Measurements from ENCODE around the gene AUNIP. TPM values are rescaled to one million over a fixed set of nuclear protein-coding genes. Genes with fewer than 3 reads are reported as not detected.

Gene AUNIP
- total and polyA plus RNA-seq, 2 experiments from 2014 or later = 20.9 to 21.9 TPM

DNA sequence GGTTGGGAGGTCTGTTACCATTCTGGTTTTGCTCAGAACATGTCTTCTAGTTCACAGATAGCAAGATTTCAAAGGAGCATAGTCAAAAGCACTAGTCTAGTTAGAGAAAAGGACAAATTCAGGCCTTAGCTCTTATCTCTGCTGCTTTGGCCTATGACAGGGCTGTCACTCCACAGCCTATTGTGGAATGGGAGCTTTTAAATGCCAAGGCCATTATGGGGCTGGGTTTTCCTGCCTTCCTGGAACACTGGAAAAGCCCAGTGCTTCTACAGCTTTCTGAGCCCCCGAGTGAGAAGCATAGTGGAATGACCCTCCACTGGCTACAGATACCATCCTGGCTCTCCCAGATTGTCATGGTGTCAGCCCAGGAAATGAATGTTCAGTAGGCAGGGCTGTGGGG, 30.2 kb downstream of the AUNIP start:
- Histone ChIP-seq H4K20me1 (replicated peaks; ENCODE audit: insufficient read depth) (peaks cover 17% of the 10 kb centered on the region), H2AFZ (no peak overlapping the region), H3F3A (replicated peaks; ENCODE audit: low read depth) (peaks cover 4% of the 10 kb centered on the region; the same call in 1 of the 2 replicates), H3K9me2 (ENCODE audit: insufficient read depth) (no peaks in the 10 kb centered on the region), H3K36me3 (ENCODE audit: insufficient read depth) (peaks cover 51% of the 10 kb centered on the region), H3K4me1 (ENCODE audit: insufficient read depth) (no peaks in the 10 kb centered on the region), H3K27ac (ENCODE audit: low read depth) (no peak overlapping the region), H3K79me2 (replicated peaks; ENCODE audit: insufficient read depth) (0 out of 2 replicates have a peak, but pooled peaks cover 9% of the 10 kb centered on the region), H3K4me3 (no peak overlapping the region), H3K4me2 (no peak overlapping the region), H3K27me3 (ENCODE audit: insufficient read depth) (no peaks in the 10 kb centered on the region)
- Mint-ChIP-seq H3K9me3 (no peaks in the 10 kb centered on the region), H3K4me3 (no peak overlapping the region), H3K4me1 (no peaks in the 10 kb centered on the region), H3K36me3 (ENCODE audit: low read depth) (peaks cover 57% of the 10 kb centered on the region), H3K27me3 (ENCODE audit: insufficient read depth, low read depth, poor library complexity) (no peaks in the 10 kb centered on the region), H3K27ac (no peak overlapping the region)
- ATAC-seq (no peak), DNase-seq (ENCODE audit: low spot score) (no peak)
- TF ChIP-seq, protein P1, sequence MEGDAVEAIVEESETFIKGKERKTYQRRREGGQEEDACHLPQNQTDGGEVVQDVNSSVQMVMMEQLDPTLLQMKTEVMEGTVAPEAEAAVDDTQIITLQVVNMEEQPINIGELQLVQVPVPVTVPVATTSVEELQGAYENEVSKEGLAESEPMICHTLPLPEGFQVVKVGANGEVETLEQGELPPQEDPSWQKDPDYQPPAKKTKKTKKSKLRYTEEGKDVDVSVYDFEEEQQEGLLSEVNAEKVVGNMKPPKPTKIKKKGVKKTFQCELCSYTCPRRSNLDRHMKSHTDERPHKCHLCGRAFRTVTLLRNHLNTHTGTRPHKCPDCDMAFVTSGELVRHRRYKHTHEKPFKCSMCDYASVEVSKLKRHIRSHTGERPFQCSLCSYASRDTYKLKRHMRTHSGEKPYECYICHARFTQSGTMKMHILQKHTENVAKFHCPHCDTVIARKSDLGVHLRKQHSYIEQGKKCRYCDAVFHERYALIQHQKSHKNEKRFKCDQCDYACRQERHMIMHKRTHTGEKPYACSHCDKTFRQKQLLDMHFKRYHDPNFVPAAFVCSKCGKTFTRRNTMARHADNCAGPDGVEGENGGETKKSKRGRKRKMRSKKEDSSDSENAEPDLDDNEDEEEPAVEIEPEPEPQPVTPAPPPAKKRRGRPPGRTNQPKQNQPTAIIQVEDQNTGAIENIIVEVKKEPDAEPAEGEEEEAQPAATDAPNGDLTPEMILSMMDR (conservative IDR thresholded peaks at IDR 0.05; ENCODE audit: low read depth in 2 of 2) = no peak
- no peak for TF ChIP-seq EZH2 (IDR thresholded peaks at IDR 0.05; ENCODE audit: low read depth, unreplicated experiment)
- TF ChIP-seq NANOG (IDR thresholded peaks at IDR 0.05; ENCODE audit: borderline replicate concordance) = no peak
- no peak for TF ChIP-seq JUNB (IDR thresholded peaks at IDR 0.05; ENCODE audit: unreplicated experiment)
- TF ChIP-seq STAT1 (IDR thresholded peaks at IDR 0.05; ENCODE audit: unreplicated experiment) = no peak
- TF ChIP-seq, protein P2, sequence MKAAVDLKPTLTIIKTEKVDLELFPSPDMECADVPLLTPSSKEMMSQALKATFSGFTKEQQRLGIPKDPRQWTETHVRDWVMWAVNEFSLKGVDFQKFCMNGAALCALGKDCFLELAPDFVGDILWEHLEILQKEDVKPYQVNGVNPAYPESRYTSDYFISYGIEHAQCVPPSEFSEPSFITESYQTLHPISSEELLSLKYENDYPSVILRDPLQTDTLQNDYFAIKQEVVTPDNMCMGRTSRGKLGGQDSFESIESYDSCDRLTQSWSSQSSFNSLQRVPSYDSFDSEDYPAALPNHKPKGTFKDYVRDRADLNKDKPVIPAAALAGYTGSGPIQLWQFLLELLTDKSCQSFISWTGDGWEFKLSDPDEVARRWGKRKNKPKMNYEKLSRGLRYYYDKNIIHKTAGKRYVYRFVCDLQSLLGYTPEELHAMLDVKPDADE (IDR thresholded peaks at IDR 0.05) = no peak

DNA sequence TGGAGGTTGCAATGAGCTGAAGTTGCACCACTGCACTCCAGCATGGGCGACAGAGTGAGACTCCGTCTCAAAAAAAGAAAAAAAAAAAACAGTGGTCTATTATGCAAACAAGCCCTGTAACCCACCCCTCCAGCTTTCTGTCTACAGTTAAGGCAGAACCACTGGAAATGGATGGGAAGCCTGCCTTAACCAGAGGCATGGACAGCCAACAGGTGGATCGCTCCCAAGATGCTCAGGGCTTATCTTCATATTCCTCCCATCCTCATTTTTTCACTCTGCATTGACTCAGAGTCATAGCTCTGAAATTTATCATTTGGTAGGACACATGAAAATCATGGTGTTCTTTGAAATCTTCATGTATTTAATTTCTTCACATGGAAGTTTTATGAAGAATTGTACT, 30.8 kb downstream of the AUNIP start:
- Mint-ChIP-seq H3K27me3 (ENCODE audit: insufficient read depth, low read depth, poor library complexity) (no peaks in the 10 kb centered on the region), H3K36me3 (ENCODE audit: low read depth) (peaks cover 54% of the 10 kb centered on the region)

More for the DNA sequence above, 30.8 kb downstream of the AUNIP start:
- H3K27ac Mint-ChIP-seq = no peak overlapping the region
- Histone ChIP-seq H3K4me2 (no peak overlapping the region), H3K79me2 (replicated peaks; ENCODE audit: insufficient read depth) (0 out of 2 replicates have a peak, but pooled peaks cover 4% of the 10 kb centered on the region), H3K27me3 (ENCODE audit: insufficient read depth) (no peaks in the 10 kb centered on the region), H3F3A (replicated peaks; ENCODE audit: low read depth) (peaks cover 4% of the 10 kb centered on the region; the same call in 1 of the 2 replicates), H2AFZ (no peak overlapping the region), H3K36me3 (ENCODE audit: insufficient read depth) (peaks cover 51% of the 10 kb centered on the region), H3K4me1 (ENCODE audit: insufficient read depth) (no peaks in the 10 kb centered on the region), H3K9me2 (ENCODE audit: insufficient read depth) (no peaks in the 10 kb centered on the region), H3K4me3 (no peak overlapping the region), H4K20me1 (replicated peaks; ENCODE audit: insufficient read depth) (peaks cover 17% of the 10 kb centered on the region), H3K27ac (ENCODE audit: low read depth) (no peak overlapping the region)
- no peak overlapping the region for H3K4me3 Mint-ChIP-seq
- TF ChIP-seq STAT1 (IDR thresholded peaks at IDR 0.05; ENCODE audit: unreplicated experiment) = no peak
- no peak for TF ChIP-seq POLR2AphosphoS5 (IDR thresholded peaks at IDR 0.05; ENCODE audit: low read depth)
- TF ChIP-seq, protein P1 (conservative IDR thresholded peaks at IDR 0.05; ENCODE audit: low read depth in 2 of 2) = no peak
- TF ChIP-seq NANOG (IDR thresholded peaks at IDR 0.05; ENCODE audit: borderline replicate concordance) = no peak
- H3K4me1 Mint-ChIP-seq = no peaks in the 10 kb centered on the region
- no peak for DNase-seq (ENCODE audit: low spot score)
- H3K9me3 Mint-ChIP-seq = no peaks in the 10 kb centered on the region
- ATAC-seq = no peak

All from GM23338 (cell line).